Fibroblast of skin of back (primary cell): Measurements from ENCODE around the gene CXorf65.

Source experiments
- DNase-seq: peaks from one replicate; pipeline ENCODE4 v3.0.0-alpha.2; 2013

Gene CXorf65

GRCh38 chrX:71060127-71060526 is 46.4 kb downstream of the CXorf65 start:
- no peak for DNase-seq

GRCh38 chrX:71057848-71058530 is 48.6 kb downstream of the CXorf65 start:
- no peak for DNase-seq

GRCh38 chrX:71056867-71057266 is 49.7 kb downstream of the CXorf65 start:
- DNase-seq, result no peak
